GM18907 (cell line): ENCODE data around the gene RBM20.
A peak's percentile ranks its signal among the peaks of the same experiment; 100 is the strongest.

Source experiments
- ATAC-seq: cut with Tn5 transposase; IDR thresholded peaks from one replicate; pipeline ENCODE4 v1.9.1; 2021; ENCODE audit warnings: mild to moderate bottlenecking, moderate library complexity; ENCODE audit not compliant: unreplicated experiment

RBM20 gene

DNA sequence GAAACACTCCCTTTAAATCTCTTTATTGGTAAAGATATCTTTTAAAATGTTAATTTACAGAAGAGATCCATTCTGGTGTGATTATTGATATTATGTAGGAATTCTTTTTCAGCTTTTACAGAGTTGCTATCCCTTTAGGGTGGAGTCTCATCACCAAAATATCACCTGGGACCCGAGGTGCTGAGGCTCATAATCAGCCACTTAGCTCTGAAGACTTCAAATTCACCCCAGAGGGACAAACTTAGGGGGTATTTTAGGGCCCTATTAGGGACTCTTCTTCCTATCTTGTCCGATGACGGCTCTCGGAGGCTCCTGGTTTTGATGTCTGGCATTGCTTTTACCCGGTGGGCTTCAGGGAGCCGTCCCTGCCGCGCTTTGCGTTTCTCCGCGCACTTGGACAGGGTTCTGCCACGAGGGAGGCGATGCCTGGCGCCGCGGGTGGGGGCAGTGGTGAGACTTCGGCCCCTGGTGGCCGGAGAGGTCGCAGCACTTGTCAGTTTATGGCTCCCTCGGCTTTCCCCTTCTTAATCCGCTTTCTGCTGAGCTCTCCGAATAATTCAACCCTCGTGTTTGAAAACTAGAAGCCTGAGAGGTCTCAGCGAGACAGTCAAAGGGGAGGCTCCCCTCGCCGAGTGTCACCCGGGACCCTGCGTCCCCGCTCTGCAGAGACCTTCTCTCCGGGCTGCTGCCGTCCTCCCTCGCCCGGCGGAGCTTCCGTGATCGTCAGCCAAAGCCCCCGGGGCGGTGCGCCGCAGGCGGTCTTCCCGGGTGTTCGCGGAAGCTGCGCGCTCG lies 27.8 kb downstream of the RBM20 start:
- ATAC-seq: peak; percentile 100

DNA sequence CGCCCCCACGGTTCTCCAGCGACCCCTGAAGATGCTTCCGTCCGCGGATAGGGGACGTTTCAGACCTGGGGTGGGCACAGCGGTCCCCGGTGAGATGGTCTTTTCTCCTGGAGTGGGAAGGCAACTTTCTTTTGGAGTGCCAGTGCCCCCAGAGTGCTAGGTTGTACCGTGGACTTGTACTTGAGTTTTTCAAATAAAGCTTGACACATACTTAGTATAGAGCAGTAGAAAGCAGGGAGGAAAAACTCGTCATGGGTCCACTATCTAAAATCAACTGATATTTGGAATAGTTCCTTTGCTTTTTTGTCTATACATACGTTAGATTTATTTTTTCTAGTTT lies 28.4 kb downstream of the RBM20 start:
- peak; percentile 42 for ATAC-seq

DNA sequence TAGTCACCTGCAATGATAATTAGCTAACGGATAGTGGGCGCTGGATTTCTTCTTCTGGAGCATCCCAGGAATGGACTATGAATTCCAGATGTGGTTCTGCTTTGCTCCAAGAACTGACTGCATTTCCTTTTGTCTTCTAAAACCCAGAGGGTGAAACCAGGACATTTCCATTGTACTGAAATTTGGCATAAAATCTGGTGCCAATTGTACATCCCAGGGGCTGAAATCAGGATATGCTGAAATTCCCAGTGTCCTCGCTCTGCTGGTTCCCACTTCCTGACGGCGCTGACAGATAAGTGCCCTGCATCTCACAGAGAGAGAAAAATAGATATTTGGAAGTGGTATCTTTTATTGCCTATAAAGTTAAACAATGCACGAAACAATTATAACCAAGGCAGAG lies 31.9 kb downstream of the RBM20 start:
- ATAC-seq: no peak

DNA sequence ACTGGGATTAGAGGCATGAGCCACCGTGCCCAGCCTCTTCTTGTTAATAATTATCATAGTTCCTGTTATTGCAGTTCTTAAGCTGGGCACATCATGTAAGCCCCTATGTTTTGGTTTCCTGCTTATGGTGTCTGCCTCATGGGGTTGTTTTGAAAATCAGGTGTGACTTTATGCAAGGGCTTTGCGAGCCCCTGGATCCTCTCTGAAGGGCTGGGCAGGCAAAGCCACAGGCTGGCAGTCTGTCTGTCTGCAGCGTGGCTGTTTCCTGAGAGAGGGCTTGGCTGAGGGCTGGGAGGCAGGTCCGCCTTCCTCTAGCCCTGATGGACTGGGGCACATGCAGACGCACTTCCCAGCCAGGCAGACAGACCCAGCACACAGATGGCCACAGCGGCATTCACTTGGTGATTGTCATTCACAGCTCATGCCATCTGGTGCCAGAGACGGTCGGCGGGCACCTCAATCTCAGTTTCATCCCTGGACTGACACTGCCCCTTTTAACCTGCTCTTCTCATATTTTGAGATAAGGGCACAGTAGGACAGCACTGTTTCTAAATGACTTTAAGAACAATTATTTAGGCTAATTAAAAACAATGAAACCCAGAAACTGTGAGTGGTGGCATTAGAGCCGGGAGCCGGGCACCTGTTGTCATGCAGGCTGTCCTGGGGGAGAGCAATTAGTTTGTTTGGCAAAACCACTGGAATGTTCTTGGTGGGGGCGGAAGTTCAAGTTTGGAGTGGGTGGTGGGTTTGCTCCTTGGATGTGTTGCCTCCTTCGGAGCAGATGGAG lies 35.5 kb downstream of the RBM20 start:
- no peak for ATAC-seq

DNA sequence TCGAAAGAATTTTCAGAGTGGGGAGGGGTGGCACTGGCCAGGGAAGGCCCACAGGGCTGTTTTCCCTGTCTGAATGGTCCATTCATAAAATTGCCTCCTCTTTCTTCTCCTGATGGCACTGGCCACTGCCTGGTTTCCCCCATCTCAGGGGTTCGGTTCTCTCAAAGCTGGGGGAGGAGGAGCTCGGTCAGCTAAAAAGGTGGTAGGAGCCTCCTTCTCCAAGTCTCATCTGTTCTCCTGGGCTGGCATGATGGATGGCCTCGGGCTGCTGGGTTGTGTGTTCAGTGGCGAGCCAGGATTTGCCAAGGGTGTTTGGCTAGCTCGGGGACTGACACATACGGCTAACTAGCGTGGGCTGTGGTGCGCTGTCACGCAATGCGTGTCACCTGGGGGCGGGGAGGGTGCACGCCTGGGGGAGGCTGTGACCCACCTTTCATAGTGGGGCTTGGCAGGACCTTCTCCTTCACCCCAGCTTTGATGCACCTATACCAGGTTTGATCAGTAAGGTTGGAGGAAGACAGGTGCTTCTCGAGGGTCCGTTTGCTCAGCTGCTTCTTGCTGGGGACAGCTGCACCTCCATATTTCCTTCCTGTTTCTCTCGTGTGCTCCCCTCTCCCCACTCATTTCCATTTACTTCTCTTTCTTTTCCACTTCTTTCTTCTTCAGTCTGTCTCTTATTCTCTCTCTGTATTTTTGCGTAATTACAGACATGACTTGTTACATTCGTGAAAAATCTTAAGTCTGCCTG lies 36.3 kb downstream of the RBM20 start:
- no peak for ATAC-seq

DNA sequence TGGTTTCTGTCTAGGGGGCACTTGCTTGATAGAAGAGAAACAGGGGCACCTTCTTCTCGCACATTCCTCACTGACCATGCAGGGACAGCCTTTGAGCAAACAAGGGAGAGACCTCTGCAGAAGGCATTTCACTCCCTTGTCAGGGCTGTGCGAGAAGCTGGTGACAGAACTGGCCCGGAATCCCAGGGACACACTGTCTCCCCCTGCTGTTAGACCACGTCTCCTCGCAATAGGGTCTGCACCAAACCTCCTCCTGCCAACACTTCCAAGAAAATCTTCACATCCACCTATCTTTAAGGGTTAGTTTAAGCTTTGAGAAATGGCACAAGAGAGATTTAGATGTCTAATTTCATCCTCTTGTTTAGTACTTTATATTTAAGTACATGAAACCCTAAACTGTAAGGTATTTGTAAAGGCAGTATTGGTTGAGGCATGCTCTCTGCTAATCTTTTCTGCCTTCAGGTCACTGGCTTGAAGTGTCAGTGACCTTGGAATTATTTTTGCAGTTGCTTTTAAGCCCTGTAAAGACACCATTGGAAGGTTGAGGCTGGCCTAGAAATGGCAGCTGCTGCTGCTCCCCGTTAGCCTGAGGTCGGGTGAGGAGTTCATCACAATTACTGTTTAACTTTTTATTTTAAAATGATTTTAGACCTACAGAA lies 37.0 kb downstream of the RBM20 start:
- ATAC-seq: no peak

DNA sequence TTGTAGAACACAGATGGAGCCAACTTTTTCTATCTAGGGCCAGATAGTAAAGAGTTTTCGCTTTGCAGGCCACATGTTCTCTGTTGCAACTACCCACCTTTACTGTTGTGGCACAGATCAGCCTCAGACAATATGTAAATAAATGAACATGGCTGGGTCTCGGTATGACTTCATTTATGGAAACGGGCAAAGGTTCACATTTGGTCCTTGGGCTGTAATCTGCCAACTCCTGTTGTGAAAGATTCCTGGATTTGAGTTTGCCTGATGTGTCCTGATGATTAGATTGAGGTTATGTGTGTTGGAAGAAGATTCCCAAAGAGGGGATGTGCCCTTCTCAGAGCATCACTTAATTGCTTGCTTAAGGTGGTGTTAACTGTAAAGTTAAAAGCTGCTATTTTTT lies 38.2 kb downstream of the RBM20 start:
- no peak for ATAC-seq

DNA sequence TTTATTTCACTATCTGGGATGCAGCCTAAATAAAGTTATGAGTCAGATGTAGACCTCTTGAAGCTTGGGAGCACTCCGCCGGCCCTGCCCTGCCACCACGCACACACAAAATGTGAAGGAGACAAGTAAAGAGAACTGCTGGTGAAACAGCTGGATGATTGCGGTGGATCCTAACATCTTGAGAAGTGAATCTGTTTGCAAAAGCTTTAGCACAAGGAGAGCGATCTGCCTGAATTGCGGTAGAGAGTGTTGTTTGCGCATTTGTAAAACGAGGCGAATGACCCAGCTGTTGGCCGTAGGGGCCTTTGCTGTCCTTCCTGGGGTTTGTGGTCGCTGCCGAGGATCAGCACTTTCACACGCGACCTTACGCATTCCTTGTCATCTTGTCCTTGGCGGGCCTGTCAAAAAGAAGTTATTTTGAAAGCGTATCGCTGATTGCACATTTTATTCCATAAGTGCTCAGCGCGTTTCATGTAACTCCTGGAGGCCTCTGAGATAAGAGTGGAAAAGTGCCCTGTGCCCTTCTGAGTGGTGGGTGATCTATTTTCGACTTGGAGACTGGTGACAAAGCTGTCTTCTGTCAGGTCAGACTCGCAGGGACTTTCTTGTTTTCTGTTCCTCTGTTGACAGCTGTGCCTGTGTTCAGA lies 40.8 kb downstream of the RBM20 start:
- ATAC-seq: no peak

DNA sequence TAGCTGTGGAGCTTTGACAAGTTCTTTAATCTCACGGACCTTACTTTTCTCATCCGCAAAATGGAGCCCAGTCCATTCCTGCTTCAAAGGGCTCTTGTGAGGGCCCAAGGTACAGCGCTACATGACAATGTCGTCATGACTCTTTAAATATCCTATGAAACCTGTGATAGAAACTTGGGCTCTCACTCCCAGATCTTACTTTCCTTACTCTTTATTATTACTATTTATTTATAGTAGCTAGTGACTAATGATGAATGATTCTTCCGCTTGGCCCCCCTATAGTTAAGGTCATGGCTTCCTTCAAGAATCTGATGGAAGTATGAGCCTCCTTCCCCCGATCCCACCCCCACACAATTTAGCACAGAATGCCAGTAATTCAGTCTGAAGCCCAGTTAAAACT lies 41.9 kb downstream of the RBM20 start:
- ATAC-seq: no peak

DNA sequence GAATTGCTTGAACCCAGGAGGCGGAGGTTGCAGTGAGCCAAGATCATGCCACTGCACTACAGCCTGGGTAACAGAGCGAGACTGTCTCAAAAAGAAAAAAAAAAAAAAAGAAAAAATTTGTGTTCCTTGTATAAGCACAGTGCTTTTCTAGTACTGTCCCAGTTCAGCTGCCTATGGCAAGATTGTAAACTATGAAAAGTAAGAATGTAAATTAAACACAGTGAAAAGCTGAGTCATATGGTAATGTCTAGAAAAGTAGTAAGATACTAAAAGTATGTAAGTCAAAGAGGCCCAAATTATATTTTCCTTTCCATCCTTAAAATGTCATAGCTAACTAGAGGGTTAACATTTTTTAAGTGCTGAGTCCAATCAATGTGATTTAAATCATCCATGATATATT lies 42.8 kb downstream of the RBM20 start:
- ATAC-seq: no peak

DNA sequence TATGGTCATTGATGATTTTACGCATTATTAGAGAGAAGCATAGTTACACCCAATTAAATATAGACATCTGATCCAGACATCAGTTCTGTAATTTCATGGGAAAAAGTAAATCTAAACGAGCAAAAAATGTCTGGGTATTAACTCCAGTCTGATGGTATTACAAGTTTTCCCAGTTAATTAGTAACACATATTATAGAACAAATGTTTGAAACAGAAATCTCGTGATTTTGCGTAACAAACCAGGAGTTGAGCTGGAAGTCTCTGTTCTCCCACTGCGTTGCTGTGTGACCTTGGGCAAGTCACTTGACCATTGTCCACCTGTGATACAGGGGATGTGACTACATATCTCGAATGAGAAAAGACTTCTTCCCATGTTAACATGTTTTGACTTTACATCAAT lies 43.3 kb downstream of the RBM20 start:
- ATAC-seq: no peak

DNA sequence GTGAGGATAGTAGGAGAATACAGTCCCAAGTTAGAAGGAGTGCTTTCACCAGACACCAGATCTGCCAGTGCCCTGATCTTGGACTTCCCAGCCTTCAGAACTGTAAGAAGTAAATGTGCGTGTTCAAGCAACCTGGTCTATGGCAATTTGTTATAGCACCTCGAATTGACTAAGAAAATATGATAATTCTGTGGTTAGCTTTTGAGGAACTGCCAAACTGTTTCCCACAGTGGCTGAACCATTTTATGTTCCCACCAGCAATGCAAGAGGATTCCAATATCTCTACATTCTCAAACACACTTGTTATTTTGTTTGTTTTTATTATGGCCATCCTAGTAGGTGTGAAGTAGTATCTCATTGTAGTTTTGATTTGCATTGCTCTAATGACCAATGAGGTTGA lies 47.0 kb downstream of the RBM20 start:
- ATAC-seq: no peak

DNA sequence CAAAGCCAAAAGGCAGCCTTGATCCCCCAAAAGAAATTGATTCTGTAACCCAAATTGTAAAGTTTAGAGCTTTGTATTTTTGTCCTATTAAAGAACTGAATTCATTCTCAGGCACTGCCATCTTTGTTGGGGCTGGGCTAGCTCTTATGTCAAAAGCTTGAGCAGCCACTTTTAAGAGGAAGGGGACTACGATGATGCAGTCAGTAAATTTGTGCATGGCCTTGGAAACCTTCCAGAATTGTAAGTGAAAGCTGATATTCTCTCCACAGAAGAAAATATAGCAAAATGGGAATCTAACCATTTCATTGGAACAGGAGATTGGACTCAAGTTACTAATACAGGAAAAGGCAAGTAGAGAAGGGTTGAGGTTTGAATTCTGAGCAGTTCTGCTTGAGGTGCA lies 50.1 kb downstream of the RBM20 start:
- ATAC-seq: no peak

DNA sequence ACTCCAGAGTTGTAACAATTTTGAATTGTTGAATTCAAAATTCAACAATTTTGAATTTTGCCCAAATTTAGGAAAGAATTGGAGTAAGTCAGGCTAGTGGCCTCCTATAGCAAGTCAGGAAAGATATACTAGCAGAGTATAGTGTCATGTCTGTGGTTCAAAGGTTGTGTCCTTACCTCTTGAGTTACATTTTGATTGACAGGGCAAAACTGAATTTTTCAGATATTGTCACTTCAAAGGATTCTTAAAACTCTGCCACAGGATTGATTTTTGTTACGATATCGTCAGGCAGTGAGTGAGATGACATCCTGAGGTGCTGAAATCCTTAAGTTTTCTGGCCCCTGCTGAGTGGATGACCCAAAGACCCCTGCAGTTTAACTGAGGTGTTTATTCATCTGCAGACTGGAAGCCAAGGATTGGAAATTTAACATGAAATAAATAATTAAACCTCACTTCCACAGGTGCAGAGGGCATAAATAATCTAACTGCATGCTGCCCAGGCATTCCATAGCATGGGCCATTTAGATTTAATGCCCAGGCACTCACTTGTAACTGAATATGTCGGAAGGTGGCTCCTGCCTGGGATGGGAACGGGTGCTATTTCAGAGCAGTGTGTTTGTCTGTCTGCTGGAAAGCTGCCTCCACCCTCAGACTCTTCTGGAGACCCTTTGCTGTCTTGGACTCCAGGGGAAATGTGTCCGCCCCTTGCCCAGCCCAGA lies 50.8 kb downstream of the RBM20 start:
- no peak for ATAC-seq

DNA sequence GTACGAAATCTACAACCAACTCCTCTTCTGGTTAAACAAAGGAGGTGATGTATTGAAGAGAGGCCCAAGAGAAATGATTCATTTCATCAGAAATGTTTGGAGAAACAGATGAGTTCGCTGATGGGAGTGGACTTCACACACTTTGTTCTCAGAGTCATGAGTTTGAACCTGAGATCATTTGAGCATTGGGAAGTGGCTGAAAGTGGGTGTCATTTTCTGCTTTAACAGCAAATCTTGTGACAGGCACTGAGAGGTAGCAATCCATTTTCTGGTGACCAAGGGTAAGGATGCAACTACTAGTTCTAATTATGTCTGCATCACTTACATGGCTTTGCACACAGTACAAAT lies 51.4 kb downstream of the RBM20 start:
- no peak for ATAC-seq

DNA sequence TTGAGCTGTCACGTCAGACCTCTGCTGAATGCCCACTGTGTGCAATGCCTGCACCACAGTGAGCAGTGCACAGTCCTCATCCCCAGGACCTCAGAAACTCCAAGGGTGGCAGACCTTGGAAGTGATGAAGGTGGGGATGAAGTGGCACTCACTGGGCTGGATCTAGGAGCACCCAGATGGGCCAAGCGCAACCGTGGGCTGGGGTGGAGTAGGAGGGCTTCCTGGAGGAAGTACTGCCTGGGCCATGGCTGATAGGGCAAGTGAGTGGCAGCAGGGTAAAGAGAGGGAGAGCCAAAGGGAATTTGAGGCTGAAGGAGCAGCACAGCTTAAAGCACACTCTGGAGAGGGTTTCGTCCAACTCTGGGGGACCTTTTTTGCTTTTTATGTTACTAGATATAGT lies 52.3 kb downstream of the RBM20 start:
- ATAC-seq: no peak

DNA sequence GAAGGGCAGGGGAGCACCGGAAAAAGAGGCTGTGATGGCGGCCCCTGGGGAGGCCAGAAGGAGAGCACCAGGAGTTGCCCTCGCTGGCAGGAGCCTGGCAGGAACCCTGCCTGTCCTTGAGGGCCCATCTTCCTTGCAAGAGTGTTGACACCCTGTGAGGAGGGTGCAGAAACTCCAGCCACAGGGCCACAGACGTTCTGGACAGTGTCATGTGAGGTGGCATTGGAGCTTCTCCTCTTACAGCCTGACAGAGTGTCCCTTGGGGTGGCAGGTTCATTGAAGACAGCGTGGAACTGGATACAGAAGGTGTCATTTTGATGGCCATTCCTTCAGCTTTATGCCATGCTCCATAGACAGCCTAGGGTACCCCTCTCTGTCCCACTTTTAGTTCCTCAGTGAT lies 54.2 kb downstream of the RBM20 start:
- ATAC-seq: no peak

DNA sequence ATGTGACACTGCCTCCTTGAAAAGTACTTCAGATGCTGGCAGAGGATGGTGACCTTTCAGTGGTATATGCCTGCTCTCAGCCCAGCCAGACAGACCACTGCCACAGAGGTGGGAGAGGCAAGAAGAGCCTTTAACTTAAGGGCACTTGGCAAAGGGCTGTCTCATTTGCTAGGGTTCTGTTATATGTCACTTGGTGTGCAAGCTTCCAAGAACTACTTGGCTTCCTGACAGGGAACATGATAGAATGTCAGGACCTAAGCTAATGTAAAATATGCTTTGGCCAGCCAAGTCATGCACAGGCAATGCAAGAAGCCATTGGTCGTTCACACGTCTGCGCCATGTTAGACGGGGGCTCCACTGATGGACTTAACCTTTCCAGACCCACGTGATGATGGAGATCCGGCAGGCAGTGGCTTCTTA lies 54.7 kb downstream of the RBM20 start:
- ATAC-seq: no peak

DNA sequence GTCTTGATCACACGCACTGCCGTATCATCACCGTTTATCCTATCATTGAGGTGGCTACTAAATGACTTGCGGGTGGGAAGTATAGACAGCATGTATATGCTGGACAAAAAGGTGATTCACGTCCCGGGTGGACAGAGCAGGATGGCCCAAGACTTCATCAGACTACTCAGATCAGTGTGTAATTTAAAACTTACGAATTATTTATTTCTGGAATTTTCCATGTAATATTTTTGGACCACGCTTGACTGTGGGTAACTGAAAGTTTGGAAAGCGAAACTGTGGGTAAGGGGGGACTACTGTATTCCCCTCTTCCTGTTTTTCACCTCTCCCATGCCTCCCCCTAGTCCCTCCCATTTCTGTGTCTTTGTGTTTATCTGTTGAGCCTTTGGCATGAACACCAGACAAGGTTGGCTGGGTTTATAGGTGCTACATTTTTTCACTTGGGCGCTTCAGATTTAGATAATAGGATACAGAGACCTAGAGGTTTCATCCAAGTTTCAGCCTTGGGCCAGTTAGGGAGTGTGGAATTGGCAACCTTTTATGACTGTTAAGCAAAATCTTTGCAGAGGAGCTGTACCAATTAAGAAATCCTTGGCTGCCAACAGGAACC lies 55.8 kb downstream of the RBM20 start:
- no peak for ATAC-seq
